Lower leg skin (tissue), 4 donors: Measurements from ENCODE around the gene KRTAP10-4. TPM values are rescaled to one million over a fixed set of nuclear protein-coding genes. Genes with fewer than 3 reads are reported as not detected.
"Not testable (repeated sequence)": the region's sequence is repeated elsewhere in the genome, so short reads cannot be mapped to it uniquely, and the experiment has no call there.

Experiments used
- DNase-seq, 2 donors: peaks; one replicate each; pipeline ENCODE4 v3.0.0-alpha.2; 2019; ENCODE audit warnings: low spot score in 2 of 2
- H3K4me3 ChIP-seq: fragments of 200-600 bp; sonication (generic); 2 replicates; pipeline ENCODE4 v1.5.1; 2017; ENCODE audit warnings: mild to moderate bottlenecking, low read depth; ENCODE audit not compliant: poor library complexity, severe bottlenecking
- CTCF ChIP-seq, 3 donors: fragments of 450-650 bp; IDR thresholded peaks; one replicate each; pipeline ENCODE4 v1.5.1; 2016; ENCODE audit warnings: antibody characterized with exemption in 3 of 3, mild to moderate bottlenecking in 3 of 3, moderate library complexity in 2 of 3
- POLR2A ChIP-seq, 2 donors: fragments of 450-650 bp; IDR thresholded peaks; one replicate each; pipeline ENCODE4 v1.6.1; 2016 to 2017; ENCODE audit warnings: antibody characterized with exemption in 2 of 2, mild to moderate bottlenecking in 1 of 2, moderate library complexity in 1 of 2
- WGBS, 2 donors: methylation state at CpG; one replicate each; pipeline ENCODE4 v1.1.5; 2018; 5-methylcytosine and 5-hydroxymethylcytosine counted together
- intact Hi-C: fragments of 100-400 bp; cut with DNase I; formaldehyde crosslinking; loops from one replicate; pipeline ENCODE4 v1.15.0; 2023; ENCODE audit warnings: low total_unique reads
- total RNA-seq, 4 donors: library from RNA; depleted of rRNA; stranded (reverse); fragments of >200 nt; gene quantifications; one replicate each; pipeline ENCODE4 v1.1.0, GENCODE V29; 2016

Gene KRTAP10-4
- total RNA-seq, 4 donors from 2014 or later = 6.3 TPM; not detected in 3

- intact Hi-C loops = no loop called here
- 86 to 88% methylated on average over 12 of the region's 12 CpGs for WGBS, 2 donors
- TF ChIP-seq POLR2A (IDR thresholded peaks at IDR 0.05) = no peak
- TF ChIP-seq CTCF (IDR thresholded peaks at IDR 0.05) = no peak
- peak in 1 of 2 donors; percentile 42 for DNase-seq
- H3K4me3 ChIP-seq = no peak overlapping the region
These were observed 20.9 kb downstream of the KRTAP10-4 start for GRCh38 chr21:44594406-44594916.

- intact Hi-C loops = no loop called here
- 59 to 72% methylated on average over 6 of the region's 6 CpGs for WGBS, 2 donors
- H3K4me3 ChIP-seq = no peak overlapping the region
- peak in 1 of 2 donors; percentile 60 for DNase-seq
- TF ChIP-seq CTCF (IDR thresholded peaks at IDR 0.05) (no peak), POLR2A (IDR thresholded peaks at IDR 0.05) (no peak)
These were observed 22.0 kb downstream of the KRTAP10-4 start for GRCh38 chr21:44595524-44595923.

- DNase-seq = peak in 1 of 2 donors; percentile 59
- intact Hi-C loops = no loop called here
- TF ChIP-seq CTCF (IDR thresholded peaks at IDR 0.05) (no peak), POLR2A (IDR thresholded peaks at IDR 0.05) (no peak)
- 52 to 68% methylated on average over 9 of the region's 9 CpGs for WGBS, 2 donors
- H3K4me3 ChIP-seq = no peak overlapping the region
These were observed 22.7 kb downstream of the KRTAP10-4 start for GRCh38 chr21:44596068-44596725.

GRCh38 chr21:44598061-44598460 is 24.5 kb downstream of the KRTAP10-4 start:
- DNase-seq = peak in 1 of 2 donors; percentile 28
- WGBS, 2 donors = 82 to 84% methylated on average over 11 of the region's 11 CpGs
- TF ChIP-seq POLR2A (IDR thresholded peaks at IDR 0.05) (no peak), CTCF (IDR thresholded peaks at IDR 0.05) (no peak)

GRCh38 chr21:44599264-44600029 is 25.9 kb downstream of the KRTAP10-4 start:
- intact Hi-C loops = no loop called here
- H3K4me3 ChIP-seq = no peak overlapping the region
- WGBS, 2 donors = 86 to 89% methylated on average over 8 of the region's 8 CpGs
- TF ChIP-seq CTCF (IDR thresholded peaks at IDR 0.05) = no peak
- peak in 1 of 2 donors; percentile 59 for DNase-seq

More at GRCh38 chr21:44598061-44598460, 24.5 kb downstream of the KRTAP10-4 start:
- no peak overlapping the region for H3K4me3 ChIP-seq
- intact Hi-C loops = no loop called here

GRCh38 chr21:44600118-44600978 is 26.8 kb downstream of the KRTAP10-4 start, which contains the start of gene KRTAP10-7:
Gene KRTAP10-7 (plus strand): TSS chr21:44600597. CDS start chr21:44600622, 25 bp downstream.
- 67 to 83% methylated on average over 15 to 18 of the region's 23 CpGs for WGBS, 2 donors
- H3K4me3 ChIP-seq, intact Hi-C loops, DNase-seq: not testable (repeated sequence)

GRCh38 chr21:44601091-44601490 is 27.6 kb downstream of the KRTAP10-4 start:
- intact Hi-C loops, H3K4me3 ChIP-seq, DNase-seq: not testable (repeated sequence)
- 57 to 67% methylated on average over 5 to 10 of the region's 10 CpGs for WGBS, 2 donors
